Panc1 (cell line): ENCODE measurements around the gene PDE3A.

Experiments
- CTCF ChIP-seq: fragments of 450-650 bp; IDR thresholded peaks from 2 replicates; pipeline ENCODE4 v1.5.1; 2017; ENCODE audit warnings: mild to moderate bottlenecking
- POLR2AphosphoS5 ChIP-seq: IDR thresholded peaks from 2 replicates; pipeline ENCODE4 v1.6.1; 2012; ENCODE audit warnings: mild to moderate bottlenecking, low read depth, low read length, moderate library complexity
- TCF7L2 ChIP-seq: IDR thresholded peaks from 2 replicates; pipeline ENCODE4 v1.6.1; 2011; ENCODE audit warnings: mild to moderate bottlenecking, low read depth, low read length, inconsistent platforms

GRCh38 chr12:20473133-20473532 lies 104.8 kb downstream of the PDE3A start:
- TF ChIP-seq CTCF (no peak), TCF7L2 (no peak), POLR2AphosphoS5 (no peak)
